ENCODE measurements around the gene TNFRSF19.

The TNFRSF19 gene

DNA sequence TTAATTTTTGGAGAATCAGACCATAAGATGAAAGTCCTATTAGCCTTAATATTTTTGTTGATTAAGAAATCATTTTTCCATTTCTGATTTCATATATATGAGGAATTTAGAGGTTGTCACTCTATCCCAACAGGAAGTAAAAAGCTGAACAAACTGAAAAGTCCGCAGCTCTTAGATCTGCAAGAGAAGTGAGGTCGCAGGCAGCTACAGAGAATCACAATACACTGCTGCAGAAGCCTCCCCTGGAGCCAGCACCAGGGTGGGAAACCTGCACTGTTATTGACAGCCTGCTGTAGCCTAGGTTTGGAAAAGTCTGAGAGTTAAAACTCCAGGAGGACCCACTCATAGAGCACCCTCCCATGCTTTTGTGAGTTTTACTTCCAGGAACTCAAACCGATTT, 29.9 kb downstream of the TNFRSF19 start:
- DNase-seq (ENCODE audit: low read depth) = no peak
- TF ChIP-seq, protein P1, sequence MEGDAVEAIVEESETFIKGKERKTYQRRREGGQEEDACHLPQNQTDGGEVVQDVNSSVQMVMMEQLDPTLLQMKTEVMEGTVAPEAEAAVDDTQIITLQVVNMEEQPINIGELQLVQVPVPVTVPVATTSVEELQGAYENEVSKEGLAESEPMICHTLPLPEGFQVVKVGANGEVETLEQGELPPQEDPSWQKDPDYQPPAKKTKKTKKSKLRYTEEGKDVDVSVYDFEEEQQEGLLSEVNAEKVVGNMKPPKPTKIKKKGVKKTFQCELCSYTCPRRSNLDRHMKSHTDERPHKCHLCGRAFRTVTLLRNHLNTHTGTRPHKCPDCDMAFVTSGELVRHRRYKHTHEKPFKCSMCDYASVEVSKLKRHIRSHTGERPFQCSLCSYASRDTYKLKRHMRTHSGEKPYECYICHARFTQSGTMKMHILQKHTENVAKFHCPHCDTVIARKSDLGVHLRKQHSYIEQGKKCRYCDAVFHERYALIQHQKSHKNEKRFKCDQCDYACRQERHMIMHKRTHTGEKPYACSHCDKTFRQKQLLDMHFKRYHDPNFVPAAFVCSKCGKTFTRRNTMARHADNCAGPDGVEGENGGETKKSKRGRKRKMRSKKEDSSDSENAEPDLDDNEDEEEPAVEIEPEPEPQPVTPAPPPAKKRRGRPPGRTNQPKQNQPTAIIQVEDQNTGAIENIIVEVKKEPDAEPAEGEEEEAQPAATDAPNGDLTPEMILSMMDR (IDR thresholded peaks at IDR 0.05; ENCODE audit: low read depth, low read length) = no peak
- TF ChIP-seq POLR2A (IDR thresholded peaks at IDR 0.05; ENCODE audit: extremely low read depth, insufficient read length) (no peak), MYC (IDR thresholded peaks at IDR 0.05; ENCODE audit: low read depth, low read length) (no peak)
- TF ChIP-seq, protein P2, sequence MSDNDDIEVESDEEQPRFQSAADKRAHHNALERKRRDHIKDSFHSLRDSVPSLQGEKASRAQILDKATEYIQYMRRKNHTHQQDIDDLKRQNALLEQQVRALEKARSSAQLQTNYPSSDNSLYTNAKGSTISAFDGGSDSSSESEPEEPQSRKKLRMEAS (IDR thresholded peaks at IDR 0.05; ENCODE audit: low read depth, low read length) = no peak
- no peak overlapping the region for H3K4me3 ChIP-seq (ENCODE audit: low read depth, low read length)

DNA sequence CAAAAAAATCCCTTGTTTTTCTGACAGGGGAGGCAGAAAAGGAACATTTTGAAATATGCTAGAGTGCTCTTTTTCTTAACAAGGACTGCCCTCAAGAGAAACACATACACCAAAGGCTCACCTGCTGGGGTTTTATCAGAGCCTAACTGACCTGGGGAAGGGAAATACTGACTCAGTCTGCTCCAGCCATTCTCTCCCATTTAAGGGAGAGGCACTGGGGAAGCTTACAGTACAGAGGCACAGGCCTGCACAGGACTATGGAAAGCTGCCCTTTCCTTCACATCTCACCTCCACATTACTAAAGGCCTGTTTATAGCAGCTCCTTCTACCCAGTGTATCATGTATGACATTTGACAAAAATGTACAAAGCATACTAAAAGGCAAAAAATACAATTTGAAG, 30.3 kb downstream of the TNFRSF19 start:
- DNase-seq (ENCODE audit: low read depth) = no peak
- no peak overlapping the region for H3K4me3 ChIP-seq (ENCODE audit: low read depth, low read length)
- TF ChIP-seq POLR2A (IDR thresholded peaks at IDR 0.05; ENCODE audit: extremely low read depth, insufficient read length) = no peak
- TF ChIP-seq MYC (IDR thresholded peaks at IDR 0.05; ENCODE audit: low read depth, low read length) = no peak

DNA sequence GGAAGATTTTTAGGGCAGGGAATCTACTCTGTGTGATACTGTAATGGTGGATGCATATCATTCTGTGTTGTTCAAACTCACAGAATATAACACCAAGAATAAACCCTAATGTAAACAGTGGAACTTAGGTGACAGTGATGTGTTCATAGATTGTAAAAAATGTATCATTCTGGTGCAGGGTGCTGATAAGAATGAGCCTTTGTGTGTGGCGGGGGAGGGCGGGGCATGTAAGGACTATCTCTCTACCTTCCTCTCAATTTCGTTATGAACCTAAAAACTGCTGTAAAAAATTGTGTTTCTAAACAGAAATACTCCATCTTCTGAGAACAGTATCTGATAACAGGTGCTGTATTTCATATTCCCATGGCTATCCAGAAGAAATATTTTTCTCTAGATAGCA, 35.6 kb downstream of the TNFRSF19 start:
- DNase-seq (ENCODE audit: low read depth) = no peak
- TF ChIP-seq, protein P2 (IDR thresholded peaks at IDR 0.05; ENCODE audit: low read depth, low read length) = no peak
- TF ChIP-seq POLR2A (IDR thresholded peaks at IDR 0.05; ENCODE audit: extremely low read depth, insufficient read length) = no peak
- TF ChIP-seq, protein P1 (IDR thresholded peaks at IDR 0.05; ENCODE audit: low read depth, low read length) = no peak
- TF ChIP-seq MYC (IDR thresholded peaks at IDR 0.05; ENCODE audit: low read depth, low read length) = no peak
- H3K4me3 ChIP-seq (ENCODE audit: low read depth, low read length) = no peak overlapping the region

DNA sequence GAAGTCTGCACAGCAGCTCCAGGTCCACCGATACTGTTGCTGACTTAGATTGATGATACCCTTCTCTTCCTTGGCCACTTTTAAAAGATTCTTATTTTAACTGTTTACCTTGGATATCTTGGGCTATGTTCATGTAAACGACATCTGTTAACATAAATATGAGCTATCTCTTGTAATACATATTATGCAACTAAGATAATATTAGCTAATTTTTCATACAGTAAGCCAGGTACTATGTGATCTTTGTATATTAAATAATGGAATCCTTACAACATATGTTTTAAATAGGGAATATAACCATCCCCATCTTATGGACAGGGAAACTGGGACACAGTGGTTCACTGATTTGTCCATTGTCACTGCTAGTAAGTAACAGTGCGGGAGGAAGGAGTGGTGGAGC, 37.9 kb downstream of the TNFRSF19 start:
- no peak for DNase-seq (ENCODE audit: low read depth)
- H3K4me3 ChIP-seq (ENCODE audit: low read depth, low read length) = no peak overlapping the region
- TF ChIP-seq, protein P2 (IDR thresholded peaks at IDR 0.05; ENCODE audit: low read depth, low read length) = no peak
- TF ChIP-seq, protein P1 (IDR thresholded peaks at IDR 0.05; ENCODE audit: low read depth, low read length) = no peak
- TF ChIP-seq POLR2A (IDR thresholded peaks at IDR 0.05; ENCODE audit: extremely low read depth, insufficient read length) = no peak
- TF ChIP-seq MYC (IDR thresholded peaks at IDR 0.05; ENCODE audit: low read depth, low read length) = no peak

DNA sequence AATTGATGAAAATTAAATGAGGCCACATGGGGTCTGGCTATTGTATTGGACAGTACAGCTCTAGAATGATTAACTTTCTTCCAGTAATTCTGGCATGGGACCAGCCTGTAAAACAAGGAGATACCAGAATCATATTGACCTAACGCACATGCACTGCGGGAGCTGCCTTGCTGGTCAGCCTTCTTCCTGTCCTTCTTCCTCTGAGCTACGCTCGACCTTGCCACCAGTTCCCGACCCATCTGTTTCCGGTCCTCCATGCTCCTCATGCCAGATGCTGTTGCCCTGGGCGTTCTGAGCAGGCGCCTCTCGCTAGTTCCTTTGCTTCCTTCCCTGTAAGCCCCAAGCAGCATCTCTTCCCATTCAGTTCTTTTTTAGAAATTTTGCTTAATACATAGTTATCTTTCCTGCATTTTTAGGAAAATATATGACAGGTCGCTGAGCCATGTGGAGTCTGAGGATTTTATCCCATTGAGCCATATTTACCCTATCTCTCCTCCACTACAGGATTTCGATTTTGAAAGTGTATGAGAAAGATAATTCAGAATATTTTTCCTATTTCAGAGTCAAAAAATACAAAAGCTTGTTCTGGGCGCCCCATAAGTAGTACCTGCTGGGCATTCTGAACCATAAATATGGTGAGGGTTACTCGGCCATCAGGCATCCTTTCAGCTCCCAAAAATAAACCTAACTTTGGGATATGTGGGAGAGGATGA, 38.6 kb downstream of the TNFRSF19 start:
- no peak for DNase-seq (ENCODE audit: low read depth)
- H3K4me3 ChIP-seq (ENCODE audit: low read depth, low read length) = no peak overlapping the region
- TF ChIP-seq, protein P2 (IDR thresholded peaks at IDR 0.05; ENCODE audit: low read depth, low read length) = no peak
- TF ChIP-seq POLR2A (IDR thresholded peaks at IDR 0.05; ENCODE audit: extremely low read depth, insufficient read length) (no peak), MYC (IDR thresholded peaks at IDR 0.05; ENCODE audit: low read depth, low read length) (no peak)
- TF ChIP-seq, protein P1 (IDR thresholded peaks at IDR 0.05; ENCODE audit: low read depth, low read length) = no peak

DNA sequence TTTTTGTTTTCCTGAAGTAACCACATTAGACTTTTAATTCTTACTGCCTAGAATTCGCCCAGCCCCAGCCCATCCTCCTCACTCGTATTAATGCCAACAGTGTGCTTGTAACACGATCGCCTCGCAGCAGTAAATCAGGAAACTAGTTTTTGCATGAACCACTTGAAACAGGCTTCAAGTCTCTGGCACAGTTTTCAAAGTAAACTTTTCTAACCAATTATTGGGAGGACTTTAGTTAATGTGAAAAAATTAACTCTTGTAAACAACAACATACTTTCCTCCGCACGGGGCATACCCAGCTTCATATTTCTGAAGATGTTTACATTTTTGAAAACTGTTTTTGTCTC, 39.2 kb downstream of the TNFRSF19 start:
- TF ChIP-seq POLR2A (IDR thresholded peaks at IDR 0.05; ENCODE audit: extremely low read depth, insufficient read length) (no peak), MYC (IDR thresholded peaks at IDR 0.05; ENCODE audit: low read depth, low read length) (no peak)
- TF ChIP-seq, protein P1 (IDR thresholded peaks at IDR 0.05; ENCODE audit: low read depth, low read length) = no peak
- TF ChIP-seq, protein P2 (IDR thresholded peaks at IDR 0.05; ENCODE audit: low read depth, low read length) = no peak
- H3K4me3 ChIP-seq (ENCODE audit: low read depth, low read length) = no peak overlapping the region
- DNase-seq (ENCODE audit: low read depth) = no peak
